ENCODE results near the gene SNRK.
A peak's percentile ranks its signal among the peaks of the same experiment; 100 is the strongest.

SNRK gene

DNA sequence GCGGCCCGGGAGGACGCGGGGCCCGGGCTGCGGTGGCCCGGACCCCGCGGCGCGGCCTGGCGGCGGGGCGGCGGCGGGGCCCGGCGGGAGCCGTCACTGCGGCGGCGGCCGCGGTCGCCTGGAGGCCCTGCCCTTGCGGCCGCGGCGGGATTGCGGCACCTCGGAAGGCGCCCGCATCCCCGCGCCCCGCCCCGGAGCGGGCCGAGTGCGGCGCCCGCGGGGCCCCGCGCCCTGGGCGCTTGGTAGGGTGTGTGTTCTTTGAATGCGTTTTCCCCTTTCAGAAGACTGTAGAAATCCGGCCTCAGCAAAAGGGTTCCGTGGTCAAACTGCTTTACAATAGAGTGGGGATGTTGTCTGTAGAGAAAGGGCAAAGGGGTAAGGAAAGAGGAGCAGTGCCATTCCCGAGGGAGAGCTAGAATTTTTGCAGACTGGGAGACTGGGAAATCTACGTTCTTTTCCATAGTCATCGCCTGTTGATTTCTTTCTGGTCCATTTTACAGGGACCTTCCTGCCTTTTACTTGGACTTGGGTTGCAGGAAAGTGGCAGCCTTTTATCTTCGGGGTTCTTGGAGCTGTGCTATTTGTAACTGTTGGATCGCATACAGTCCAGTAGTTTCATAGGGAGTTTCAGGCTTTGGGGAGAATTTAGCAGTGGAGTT, 630 bp downstream of the SNRK start:
- TF ChIP-seq EZH2phosphoT487 (IDR thresholded peaks at IDR 0.05; ENCODE audit: low read depth) (no peak), CTCF (IDR thresholded peaks at IDR 0.05; ENCODE audit: low read depth, low read length) (no peak)
- Histone ChIP-seq H3K4me1 (ENCODE audit: low read length) (peaks cover 26% of the 10 kb centered on the region), H3K27me3 (ENCODE audit: low read depth, low read length) (no peaks in the 10 kb centered on the region), H3K79me2 (ENCODE audit: low read length) (peaks cover 54% of the 10 kb centered on the region), H3K4me2 (ENCODE audit: low read length) (peak overlapping the region; percentile 99), H3K4me3 (ENCODE audit: low read length) (peak overlapping the region; percentile 85), H3K9me3 (ENCODE audit: insufficient read depth, low read length) (no peaks in the 10 kb centered on the region), H4K20me1 (ENCODE audit: insufficient read depth, low read length) (peaks cover 42% of the 10 kb centered on the region), H3K36me3 (replicated peaks; ENCODE audit: low read depth, low read length) (peaks cover 5% of the 10 kb centered on the region), H2AFZ (ENCODE audit: low read depth, low read length) (no peak overlapping the region), H3K27ac (ENCODE audit: low read length) (no peak overlapping the region), H3K9ac (ENCODE audit: low read length) (peak overlapping the region; percentile 69)

DNA sequence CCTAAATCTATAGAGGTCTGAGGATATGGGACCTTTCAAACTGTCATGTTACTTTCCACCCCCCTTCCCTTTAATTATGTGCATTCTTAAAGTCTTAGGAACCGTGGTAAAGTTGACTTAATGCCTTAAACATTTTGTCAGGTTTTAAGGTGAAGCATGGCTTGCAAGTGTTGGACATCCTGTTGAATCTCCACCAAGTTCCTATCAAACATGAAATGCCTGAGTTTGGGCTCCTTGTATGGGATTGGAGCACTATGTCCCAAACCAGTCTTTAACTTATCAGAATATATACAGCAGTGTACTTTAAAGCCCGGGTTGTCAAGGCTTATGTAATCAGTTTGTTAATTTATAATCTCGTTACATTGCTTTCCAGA, 1.1 kb downstream of the SNRK start:
- Histone ChIP-seq H2AFZ (ENCODE audit: low read depth, low read length) (no peak overlapping the region), H3K36me3 (replicated peaks; ENCODE audit: low read depth, low read length) (peaks cover 5% of the 10 kb centered on the region), H3K4me2 (ENCODE audit: low read length) (peak overlapping the region; percentile 99), H3K27me3 (ENCODE audit: low read depth, low read length) (no peaks in the 10 kb centered on the region), H3K27ac (ENCODE audit: low read length) (no peak overlapping the region), H3K9ac (ENCODE audit: low read length) (peak overlapping the region; percentile 69), H3K4me1 (ENCODE audit: low read length) (peaks cover 26% of the 10 kb centered on the region), H3K4me3 (ENCODE audit: low read length) (peak overlapping the region; percentile 85), H3K79me2 (ENCODE audit: low read length) (peaks cover 59% of the 10 kb centered on the region), H3K9me3 (ENCODE audit: insufficient read depth, low read length) (no peaks in the 10 kb centered on the region), H4K20me1 (ENCODE audit: insufficient read depth, low read length) (peaks cover 46% of the 10 kb centered on the region)
- no peak for TF ChIP-seq CTCF (IDR thresholded peaks at IDR 0.05; ENCODE audit: low read depth, low read length)
- no peak for TF ChIP-seq EZH2phosphoT487 (IDR thresholded peaks at IDR 0.05; ENCODE audit: low read depth)

GRCh38 chr3:43288366-43288765, 2.0 kb downstream of the SNRK start:
- H3K9me3 ChIP-seq (ENCODE audit: insufficient read depth, low read length): no peaks in the 10 kb centered on the region
- H3K4me2 ChIP-seq (ENCODE audit: low read length): peak overlapping the region; percentile 99
- H4K20me1 ChIP-seq (ENCODE audit: insufficient read depth, low read length): peaks cover 48% of the 10 kb centered on the region
- H3K4me1 ChIP-seq (ENCODE audit: low read length): peaks cover 26% of the 10 kb centered on the region
- H3K27me3 ChIP-seq (ENCODE audit: low read depth, low read length): no peaks in the 10 kb centered on the region
- peak overlapping the region; percentile 85 for H3K4me3 ChIP-seq (ENCODE audit: low read length)
- H3K9ac ChIP-seq (ENCODE audit: low read length): peak overlapping the region; percentile 69
- no peak overlapping the region for H2AFZ ChIP-seq (ENCODE audit: low read depth, low read length)
- TF ChIP-seq EZH2phosphoT487 (IDR thresholded peaks at IDR 0.05; ENCODE audit: low read depth) (no peak), CTCF (IDR thresholded peaks at IDR 0.05; ENCODE audit: low read depth, low read length) (no peak)
- H3K27ac ChIP-seq (ENCODE audit: low read length): no peak overlapping the region
- H3K36me3 ChIP-seq (replicated peaks; ENCODE audit: low read depth, low read length): peaks cover 5% of the 10 kb centered on the region
- H3K79me2 ChIP-seq (ENCODE audit: low read length): peaks cover 65% of the 10 kb centered on the region

GRCh38 chr3:43288850-43289249, 2.5 kb downstream of the SNRK start:
- TF ChIP-seq EZH2phosphoT487 (IDR thresholded peaks at IDR 0.05; ENCODE audit: low read depth): no peak
- TF ChIP-seq CTCF (IDR thresholded peaks at IDR 0.05; ENCODE audit: low read depth, low read length): no peak
- H3K36me3 ChIP-seq (replicated peaks; ENCODE audit: low read depth, low read length): peaks cover 5% of the 10 kb centered on the region
- H4K20me1 ChIP-seq (ENCODE audit: insufficient read depth, low read length): peaks cover 48% of the 10 kb centered on the region
- no peaks in the 10 kb centered on the region for H3K9me3 ChIP-seq (ENCODE audit: insufficient read depth, low read length)
- peak overlapping the region; percentile 85 for H3K4me3 ChIP-seq (ENCODE audit: low read length)
- peak overlapping the region; percentile 99 for H3K4me2 ChIP-seq (ENCODE audit: low read length)
- H2AFZ ChIP-seq (ENCODE audit: low read depth, low read length): no peak overlapping the region
- H3K27me3 ChIP-seq (ENCODE audit: low read depth, low read length): no peaks in the 10 kb centered on the region
- H3K4me1 ChIP-seq (ENCODE audit: low read length): peaks cover 26% of the 10 kb centered on the region
- no peak overlapping the region for H3K27ac ChIP-seq (ENCODE audit: low read length)
- peaks cover 70% of the 10 kb centered on the region for H3K79me2 ChIP-seq (ENCODE audit: low read length)
- H3K9ac ChIP-seq (ENCODE audit: low read length): no peak overlapping the region

All from OCI-LY3 (cell line).